K562 (cell line): Measurements from ENCODE around the gene CACNA2D2. TPM values are rescaled to one million over a fixed set of nuclear protein-coding genes. Genes with fewer than 3 reads are reported as not detected.

Experiments
- ATAC-seq: fragments of 200-7000 bp; cut with Tn5 transposase; 3 replicates; pipeline ENCODE4 v1.9.1; 2020; ENCODE audit warnings: moderate library complexity
- BruUV-seq: library from RNA; stranded (reverse); fragments of 400-500 nt; replicated peaks from 2 replicates; lab custom pipeline; 2021; lab: Mats Ljungman, UMichigan
- CTCF ChIA-PET: fragments of 300-600 bp; formaldehyde crosslinking; extraction: SDS; loops from one replicate; lab custom pipeline; 2021; ENCODE audit warnings: low intra/inter-chr PET ratio; lab: Yijun Ruan, JAX
- POLR2A ChIA-PET: fragments of 300-600, 350-650 bp; sonication (Branson Sonifier 250); formaldehyde crosslinking; extraction: SDS; loops from one replicate; lab custom pipeline; 2021; ENCODE audit warnings: antibody characterized with exemption, inconsistent platforms; lab: Yijun Ruan, JAX
- DNase-seq, 4 experiments: peaks; one replicate each; pipeline versions ENCODE4 v3.0.0 to v3.0.0-alpha.2; 2011 to 2018; ENCODE audit warnings: low spot score in 3 of 4, mixed read lengths in 3 of 4; ENCODE audit errors: extremely low read depth in 1 of 4
- FAIRE-seq: peaks from 2 replicates; lab custom pipeline; 2011; peaks lifted over from hg19 to GRCh38; lab: Jason Lieb, UNC
- H2AFZ ChIP-seq: 2 replicates; pipeline ENCODE4 v1.6.0; 2011; ENCODE audit warnings: low read depth, low read length, control low read depth, inconsistent platforms
- H3K27ac ChIP-seq: fragments of 200-600 bp; 3 replicates; pipeline ENCODE4 v1.8.0; 2011; ENCODE audit warnings: low read depth, mild to moderate bottlenecking, control low read depth, inconsistent platforms, low read length, moderate library complexity, mixed read lengths; ENCODE audit errors: extremely low read depth
- H3K27me3 ChIP-seq, 2 experiments: fragments of 300-600 bp in 1 of 2; 2 replicates in 1 of 2; 3 replicates in 1 of 2; pipeline versions ENCODE4 v1.6.0 to v1.8.0; 2011; ENCODE audit warnings: inconsistent platforms in 2 of 2, low read length in 2 of 2, mild to moderate bottlenecking in 1 of 2, mixed read lengths in 1 of 2, moderate library complexity in 1 of 2; ENCODE audit not compliant: control insufficient read depth in 2 of 2, insufficient read depth in 2 of 2
- H3K36me3 ChIP-seq: fragments of 300-600 bp; 3 replicates; pipeline ENCODE4 v1.8.0; 2011; ENCODE audit warnings: mild to moderate bottlenecking, low read length, inconsistent platforms; ENCODE audit not compliant: control insufficient read depth, insufficient read depth
- H3K4me1 ChIP-seq, 2 experiments: fragments of 200-600 bp in 1 of 2; replicated peaks in 1 of 2; 2 replicates in 1 of 2; 3 replicates in 1 of 2; pipeline versions ENCODE4 v1.5.1 to v1.8.0; 2011; ENCODE audit warnings: inconsistent platforms in 2 of 2, low read length in 2 of 2, mild to moderate bottlenecking in 1 of 2, mixed read lengths in 1 of 2, moderate library complexity in 1 of 2; ENCODE audit not compliant: control insufficient read depth in 2 of 2, insufficient read depth in 2 of 2
- H3K4me2 ChIP-seq: 2 replicates; pipeline ENCODE4 v1.6.1; 2011; ENCODE audit warnings: low read length, control low read depth, inconsistent platforms, mixed read lengths; ENCODE audit not compliant: insufficient read depth
- H3K4me3 ChIP-seq: fragments of 200-600 bp; sonication (generic), shearing (Covaris generic); 2 replicates; pipeline ENCODE4 v1.5.1; 2016; ENCODE audit warnings: control low read depth, inconsistent platforms
- H3K79me2 ChIP-seq: fragments of 200-600 bp; 3 replicates; pipeline ENCODE4 v1.8.0; 2011; ENCODE audit warnings: low read length, inconsistent platforms; ENCODE audit not compliant: control insufficient read depth, insufficient read depth
- H3K9ac ChIP-seq, 2 experiments: 2 replicates each; pipeline versions ENCODE4 v1.6.0 to v1.6.1; 2011; ENCODE audit warnings: low read depth in 2 of 2, low read length in 2 of 2, control low read depth in 1 of 2, inconsistent platforms in 1 of 2, mild to moderate bottlenecking in 1 of 2, mixed read lengths in 1 of 2; ENCODE audit not compliant: insufficient read depth in 1 of 2
- H3K9me1 ChIP-seq: one replicate; pipeline ENCODE4 v1.6.0; 2011; ENCODE audit warnings: inconsistent platforms, mild to moderate bottlenecking, low read length, moderate library complexity; ENCODE audit not compliant: control insufficient read depth, insufficient read depth
- H3K9me3 ChIP-seq: replicated peaks from 2 replicates; pipeline ENCODE4 v1.5.1; 2011; ENCODE audit warnings: low read depth, low read length, inconsistent platforms; ENCODE audit not compliant: control insufficient read depth, insufficient read depth
- H4K20me1 ChIP-seq: replicated peaks from 2 replicates; pipeline ENCODE4 v1.6.1; 2011; ENCODE audit warnings: low read length, inconsistent platforms, mixed read lengths; ENCODE audit not compliant: control insufficient read depth, insufficient read depth
- CBX1 ChIP-seq: sonication (generic); IDR thresholded peaks from 2 replicates; pipeline ENCODE4 v1.6.1; 2016; ENCODE audit warnings: antibody characterized with exemption, low read depth, mild to moderate bottlenecking
- HNRNPLL ChIP-seq: fragments of 200-400 bp; formaldehyde crosslinking; IDR thresholded peaks from 2 replicates; pipeline ENCODE4 v1.6.1; 2017; ENCODE audit warnings: low read length, low read depth, mild to moderate bottlenecking; ENCODE audit not compliant: poor library complexity, severe bottlenecking
- NFE2 ChIP-seq: IDR thresholded peaks from 2 replicates; pipeline ENCODE4 v1.6.1; 2014; ENCODE audit warnings: antibody characterized with exemption, low read depth
- PML ChIP-seq: IDR thresholded peaks from 2 replicates; pipeline ENCODE4 v1.6.1; 2012; ENCODE audit warnings: low read length, inconsistent platforms
- PTRF ChIP-seq: fragments of 450-650 bp; IDR thresholded peaks from 2 replicates; pipeline ENCODE4 v1.6.1; 2016; ENCODE audit warnings: mild to moderate bottlenecking, missing genetic modification characterization, missing compliant biosample characterization
- RHOXF2B ChIP-seq: fragments of 250-450 bp; sonication (Bioruptor Pico); conservative IDR thresholded peaks from 2 replicates; pipeline ENCODE4 v1.5.1; 2021
- XRCC5 ChIP-seq: fragments of 200-400 bp; formaldehyde crosslinking; IDR thresholded peaks from 2 replicates; pipeline ENCODE4 v1.6.1; 2017; ENCODE audit warnings: low read depth, mild to moderate bottlenecking, low read length
- ZNF707 ChIP-seq: fragments of 250-450 bp; sonication (Bioruptor Pico); conservative IDR thresholded peaks from 2 replicates; pipeline ENCODE4 v1.8.0; 2022; ENCODE audit warnings: inconsistent platforms, mild to moderate bottlenecking, moderate library complexity
- WGBS: fragments of 100-300 bp; shearing (Covaris generic); methylation state at CpG from one replicate; pipeline ENCODE4 v1.1.6; 2016; ENCODE audit warnings: low coverage, mixed read lengths; ENCODE audit not compliant: insufficient coverage; ENCODE audit errors: missing lambda C conversion rate; 5-methylcytosine and 5-hydroxymethylcytosine counted together
- in situ Hi-C: fragments of 300-500 bp; cut with MboI; formaldehyde crosslinking; loops from 4 replicates; pipeline ENCODE4 v1.15.0; 2018; ENCODE audit warnings: inconsistent platforms, mixed read lengths
- intact Hi-C: fragments of 100-400 bp; cut with micrococcal nuclease; formaldehyde crosslinking; loops from 2 replicates; pipeline ENCODE4 v1.14.2; 2022
- polyA plus RNA-seq, 8 experiments: library from polyadenylated mRNA; depleted of rRNA in 4 of 8; stranded (reverse) in 5 of 8; unstranded in 3 of 8; fragments of >200 nt; fragmentation: Nextera tagmentation in 2 of 8; fragmentation: Illumina TruSeq in 1 of 8; extraction: Ambion mirVana in 2 of 8; extraction: Trizol in 1 of 8; gene quantifications; 2 replicates each; pipeline versions ENCODE4 v1.2.1 to v1.2.3, GENCODE V29; 2011 to 2014; ENCODE audit warnings: inconsistent platforms in 1 of 8, missing spikeins in 1 of 8
- total RNA-seq, 7 experiments: library from RNA; depleted of rRNA in 6 of 7; stranded (reverse); fragments of >200 nt in 6 of 7; fragmentation: Illumina TruSeq in 2 of 7; extraction: Trizol in 2 of 7; gene quantifications; 2 replicates each; pipeline versions ENCODE4 v1.2.1 to v1.2.3, GENCODE V29; 2011 to 2021; ENCODE audit warnings: low replicate concordance in 1 of 7
- TF ChIP-seq, protein P1 (sequence below): fragments of 250-450 bp; sonication (Bioruptor Pico); IDR thresholded peaks from 2 replicates; pipeline ENCODE4 v1.4.0; 2020; ENCODE audit warnings: mild to moderate bottlenecking, moderate library complexity
- TF ChIP-seq, protein P2 (sequence below): sonication (generic); formaldehyde crosslinking; IDR thresholded peaks from 2 replicates; pipeline ENCODE4 v1.8.1; 2023; ENCODE audit warnings: mild to moderate bottlenecking, missing genetic modification reagents

Gene CACNA2D2
- total and polyA plus RNA-seq, 9 of the 15 experiments (the other 6 are each of a cell fraction or from before 2014, with no cell fraction given): 0.11 to 0.58 (median 0.36) TPM; not detected in 2

DNA sequence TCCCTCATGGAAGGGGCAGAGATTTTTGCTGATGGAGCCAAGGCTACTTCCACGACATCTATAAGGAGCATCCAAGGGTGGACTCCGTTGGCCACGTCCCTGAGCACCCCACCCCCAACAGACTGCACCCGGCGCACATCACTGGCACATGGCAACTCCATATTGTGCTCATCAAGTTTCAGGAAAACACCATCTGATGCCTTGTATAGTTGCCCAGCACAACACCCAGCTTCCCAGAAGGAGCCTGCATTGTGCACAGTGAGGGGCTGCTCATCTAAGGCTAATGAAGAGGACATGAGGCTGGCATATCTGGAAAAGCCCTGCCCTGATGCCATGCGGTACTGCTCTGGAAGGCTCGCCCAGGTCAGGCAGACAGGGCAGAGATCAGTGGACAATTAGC is 15.0 kb upstream of the CACNA2D2 start:
- H3K9ac ChIP-seq: no peak overlapping the region; a peak in 1 of 4 replicates
- TF ChIP-seq ZNF707 (CRISPR knock-in tag) (no peak), CBX1 (no peak), HNRNPLL (no peak), RHOXF2B (CRISPR knock-in tag) (no peak), PML (no peak), PTRF (no peak), NFE2 (no peak), XRCC5 (no peak)
- TF ChIP-seq, protein P1, sequence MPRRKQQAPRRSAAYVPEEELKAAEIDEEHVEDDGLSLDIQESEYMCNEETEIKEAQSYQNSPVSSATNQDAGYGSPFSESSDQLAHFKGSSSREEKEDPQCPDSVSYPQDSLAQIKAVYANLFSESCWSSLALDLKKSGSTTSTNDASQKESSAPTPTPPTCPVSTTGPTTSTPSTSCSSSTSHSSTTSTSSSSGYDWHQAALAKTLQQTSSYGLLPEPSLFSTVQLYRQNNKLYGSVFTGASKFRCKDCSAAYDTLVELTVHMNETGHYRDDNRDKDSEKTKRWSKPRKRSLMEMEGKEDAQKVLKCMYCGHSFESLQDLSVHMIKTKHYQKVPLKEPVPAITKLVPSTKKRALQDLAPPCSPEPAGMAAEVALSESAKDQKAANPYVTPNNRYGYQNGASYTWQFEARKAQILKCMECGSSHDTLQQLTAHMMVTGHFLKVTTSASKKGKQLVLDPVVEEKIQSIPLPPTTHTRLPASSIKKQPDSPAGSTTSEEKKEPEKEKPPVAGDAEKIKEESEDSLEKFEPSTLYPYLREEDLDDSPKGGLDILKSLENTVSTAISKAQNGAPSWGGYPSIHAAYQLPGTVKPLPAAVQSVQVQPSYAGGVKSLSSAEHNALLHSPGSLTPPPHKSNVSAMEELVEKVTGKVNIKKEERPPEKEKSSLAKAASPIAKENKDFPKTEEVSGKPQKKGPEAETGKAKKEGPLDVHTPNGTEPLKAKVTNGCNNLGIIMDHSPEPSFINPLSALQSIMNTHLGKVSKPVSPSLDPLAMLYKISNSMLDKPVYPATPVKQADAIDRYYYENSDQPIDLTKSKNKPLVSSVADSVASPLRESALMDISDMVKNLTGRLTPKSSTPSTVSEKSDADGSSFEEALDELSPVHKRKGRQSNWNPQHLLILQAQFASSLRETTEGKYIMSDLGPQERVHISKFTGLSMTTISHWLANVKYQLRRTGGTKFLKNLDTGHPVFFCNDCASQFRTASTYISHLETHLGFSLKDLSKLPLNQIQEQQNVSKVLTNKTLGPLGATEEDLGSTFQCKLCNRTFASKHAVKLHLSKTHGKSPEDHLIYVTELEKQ (CRISPR knock-in tag): no peak
- TF ChIP-seq, protein P2, sequence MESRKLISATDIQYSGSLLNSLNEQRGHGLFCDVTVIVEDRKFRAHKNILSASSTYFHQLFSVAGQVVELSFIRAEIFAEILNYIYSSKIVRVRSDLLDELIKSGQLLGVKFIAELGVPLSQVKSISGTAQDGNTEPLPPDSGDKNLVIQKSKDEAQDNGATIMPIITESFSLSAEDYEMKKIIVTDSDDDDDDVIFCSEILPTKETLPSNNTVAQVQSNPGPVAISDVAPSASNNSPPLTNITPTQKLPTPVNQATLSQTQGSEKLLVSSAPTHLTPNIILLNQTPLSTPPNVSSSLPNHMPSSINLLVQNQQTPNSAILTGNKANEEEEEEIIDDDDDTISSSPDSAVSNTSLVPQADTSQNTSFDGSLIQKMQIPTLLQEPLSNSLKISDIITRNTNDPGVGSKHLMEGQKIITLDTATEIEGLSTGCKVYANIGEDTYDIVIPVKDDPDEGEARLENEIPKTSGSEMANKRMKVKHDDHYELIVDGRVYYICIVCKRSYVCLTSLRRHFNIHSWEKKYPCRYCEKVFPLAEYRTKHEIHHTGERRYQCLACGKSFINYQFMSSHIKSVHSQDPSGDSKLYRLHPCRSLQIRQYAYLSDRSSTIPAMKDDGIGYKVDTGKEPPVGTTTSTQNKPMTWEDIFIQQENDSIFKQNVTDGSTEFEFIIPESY (CRISPR knock-in tag): no peak
- in situ Hi-C loops: no loop called here
- ChIA-PET POLR2A (interaction anchor here (0.6 kb wide), 2 partner anchors 12 to 108 kb away, joined by 3 to 4 read pairs; no protein-coding TSS in a partner anchor), CTCF (interaction anchor here (1.1 kb wide), 1 partner anchor 24 kb away, joined by 3 read pairs; no protein-coding TSS in a partner anchor)
- H3K27me3 ChIP-seq: peaks cover 0 to 14% of the 10 kb centered on the region in 2 experiments; a peak in 2 of 5 replicates
- intact Hi-C loops: no loop called here
- FAIRE-seq (no peak), DNase-seq (no peak), ATAC-seq (no peak)
- no peak overlapping the region for H2AFZ ChIP-seq
- BruUV-seq: no TSS peak
- H3K27ac ChIP-seq: no peak overlapping the region
- no peak overlapping the region for H3K4me3 ChIP-seq
- no peaks in the 10 kb centered on the region for H3K9me1 ChIP-seq
- no peaks in the 10 kb centered on the region for H3K9me3 ChIP-seq
- no peaks in the 10 kb centered on the region for H4K20me1 ChIP-seq
- WGBS: 28% methylated on average over 7 of the region's 7 CpGs
- peaks cover 0 to 12% of the 10 kb centered on the region in 2 experiments; a peak in 3 of 5 replicates for H3K4me1 ChIP-seq
- no peaks in the 10 kb centered on the region for H3K79me2 ChIP-seq
- H3K36me3 ChIP-seq: no peaks in the 10 kb centered on the region
- H3K4me2 ChIP-seq: no peak overlapping the region
